ENCODE data around the gene SPRED3.

SPRED3 gene

GRCh38 chr19:38383184-38383583 lies 5.3 kb upstream of the SPRED3 start:
- no peak for TF ChIP-seq CTCF (IDR thresholded peaks at IDR 0.05; ENCODE audit: low read depth, low read length)
- H3K4me3 ChIP-seq (ENCODE audit: low read depth, low read length), result no peak overlapping the region

- TF ChIP-seq CTCF (IDR thresholded peaks at IDR 0.05; ENCODE audit: low read depth, low read length), result no peak
- H3K4me3 ChIP-seq (ENCODE audit: low read depth, low read length), result no peak overlapping the region
These were observed 4.8 kb upstream of the SPRED3 start for GRCh38 chr19:38383743-38384142.

GRCh38 chr19:38384209-38385027 lies 4.1 kb upstream of the SPRED3 start:
- H3K4me3 ChIP-seq (ENCODE audit: low read depth, low read length), result no peak overlapping the region
- peak; percentile 31; the same call in 1 of the 2 replicates for TF ChIP-seq CTCF (IDR thresholded peaks at IDR 0.05; ENCODE audit: low read depth, low read length)

GRCh38 chr19:38385057-38385803 lies 3.3 kb upstream of the SPRED3 start:
- no peak overlapping the region for H3K4me3 ChIP-seq (ENCODE audit: low read depth, low read length)
- no peak for TF ChIP-seq CTCF (IDR thresholded peaks at IDR 0.05; ENCODE audit: low read depth, low read length)

GRCh38 chr19:38385804-38386257 lies 2.7 kb upstream of the SPRED3 start:
- no peak for TF ChIP-seq CTCF (IDR thresholded peaks at IDR 0.05; ENCODE audit: low read depth, low read length)
- H3K4me3 ChIP-seq (ENCODE audit: low read depth, low read length), result no peak overlapping the region

GRCh38 chr19:38386300-38386970 lies 2.1 kb upstream of the SPRED3 start:
- no peak for TF ChIP-seq CTCF (IDR thresholded peaks at IDR 0.05; ENCODE audit: low read depth, low read length)
- no peak overlapping the region for H3K4me3 ChIP-seq (ENCODE audit: low read depth, low read length)

Data from WI38 (cell line).